Mucosa of descending colon (tissue), 3 donors: ENCODE results near the gene SDK1. TPM values are rescaled to one million over a fixed set of nuclear protein-coding genes. Genes with fewer than 3 reads are reported as not detected.

Experiments
- ATAC-seq: fragments of 200-7000 bp; cut with Tn5 transposase; one replicate; pipeline ENCODE4 v1.9.1; 2020; ENCODE audit warnings: mild to moderate bottlenecking, moderate library complexity
- DNase-seq, 3 donors: peaks; one replicate each; pipeline ENCODE4 v3.0.0-alpha.2; 2020
- H3K36me3 ChIP-seq: fragments of 200-600 bp; one replicate; pipeline ENCODE4 v1.8.0; 2021; ENCODE audit warnings: low read depth, mild to moderate bottlenecking
- H3K4me1 ChIP-seq: fragments of 200-600 bp; one replicate; pipeline ENCODE4 v1.8.0; 2021; ENCODE audit warnings: low read depth, mild to moderate bottlenecking
- H3K4me3 ChIP-seq: fragments of 200-600 bp; one replicate; pipeline ENCODE4 v1.8.0; 2021; ENCODE audit warnings: mild to moderate bottlenecking
- H3K9me3 ChIP-seq: fragments of 200-600 bp; one replicate; pipeline ENCODE4 v1.8.0; 2021; ENCODE audit warnings: mild to moderate bottlenecking
- intact Hi-C, 2 donors: fragments of 100-400 bp; cut with DNase I in 1 of 2; cut with micrococcal nuclease in 1 of 2; formaldehyde crosslinking; loops; one replicate each; pipeline versions ENCODE4 v1.11.0 to v1.11.1; 2022; cut with DNase I, micrococcal nuclease
- total RNA-seq, 3 donors: library from RNA; stranded (reverse); fragmentation: NEBNext Ultra II Directional in 2 of 3; extraction: Animal tissue kit (Norgen Biotek cat#: 25700) in 2 of 3; gene quantifications; one replicate each; pipeline versions ENCODE4 v1.2.1 to v1.2.4, GENCODE V29; 2021 to 2023
- TF ChIP-seq, protein P1 (sequence below): fragments of 200-600 bp; IDR thresholded peaks from one replicate; pipeline ENCODE4 v1.8.0; 2022; ENCODE audit warnings: antibody characterized with exemption, mild to moderate bottlenecking
- donor health status: DM: no; HTN: no; CAD: no; lungs with moderate emphysema.
- donor health status: DM: no; HTN: no; CAD: no.
- donor health status: DM: no; HTN: yes; CAD: no.

SDK1 gene
- total RNA-seq, 3 donors from 2014 or later: 2.7 to 20.2 (median 4.2) TPM

DNA sequence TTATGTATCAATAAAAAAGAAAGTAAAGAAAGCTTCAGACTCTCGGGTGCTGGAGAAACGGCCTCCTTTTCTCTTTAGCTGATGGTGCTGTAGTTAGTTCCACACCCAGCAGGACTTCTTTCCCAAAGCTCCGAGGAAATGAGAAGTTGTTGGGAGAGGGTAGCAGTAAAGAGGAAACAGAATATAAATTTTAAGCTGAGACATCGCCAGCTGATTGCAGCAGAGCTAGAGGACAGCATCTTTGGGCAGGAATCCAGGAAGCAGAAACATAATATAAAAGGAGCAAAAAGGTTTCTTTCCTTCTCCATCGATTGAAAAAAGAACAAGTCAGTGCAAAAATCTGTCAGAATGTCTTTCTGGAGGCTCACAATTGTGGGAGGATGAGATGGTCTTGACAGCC is 764.1 kb downstream of the SDK1 start:
- TF ChIP-seq, protein P1, sequence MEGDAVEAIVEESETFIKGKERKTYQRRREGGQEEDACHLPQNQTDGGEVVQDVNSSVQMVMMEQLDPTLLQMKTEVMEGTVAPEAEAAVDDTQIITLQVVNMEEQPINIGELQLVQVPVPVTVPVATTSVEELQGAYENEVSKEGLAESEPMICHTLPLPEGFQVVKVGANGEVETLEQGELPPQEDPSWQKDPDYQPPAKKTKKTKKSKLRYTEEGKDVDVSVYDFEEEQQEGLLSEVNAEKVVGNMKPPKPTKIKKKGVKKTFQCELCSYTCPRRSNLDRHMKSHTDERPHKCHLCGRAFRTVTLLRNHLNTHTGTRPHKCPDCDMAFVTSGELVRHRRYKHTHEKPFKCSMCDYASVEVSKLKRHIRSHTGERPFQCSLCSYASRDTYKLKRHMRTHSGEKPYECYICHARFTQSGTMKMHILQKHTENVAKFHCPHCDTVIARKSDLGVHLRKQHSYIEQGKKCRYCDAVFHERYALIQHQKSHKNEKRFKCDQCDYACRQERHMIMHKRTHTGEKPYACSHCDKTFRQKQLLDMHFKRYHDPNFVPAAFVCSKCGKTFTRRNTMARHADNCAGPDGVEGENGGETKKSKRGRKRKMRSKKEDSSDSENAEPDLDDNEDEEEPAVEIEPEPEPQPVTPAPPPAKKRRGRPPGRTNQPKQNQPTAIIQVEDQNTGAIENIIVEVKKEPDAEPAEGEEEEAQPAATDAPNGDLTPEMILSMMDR: no peak
- Histone ChIP-seq H3K36me3 (no peaks in the 10 kb centered on the region), H3K9me3 (no peaks in the 10 kb centered on the region), H3K4me1 (no peaks in the 10 kb centered on the region), H3K4me3 (no peak overlapping the region)
- no peak for ATAC-seq
- no peak for DNase-seq
- intact Hi-C loops: no loop called here

GRCh38 chr7:4066206-4066605 is 765.2 kb downstream of the SDK1 start:
- intact Hi-C loops: no loop called here
- TF ChIP-seq, protein P1: no peak
- Histone ChIP-seq H3K36me3 (no peaks in the 10 kb centered on the region), H3K4me3 (no peak overlapping the region), H3K4me1 (no peaks in the 10 kb centered on the region), H3K9me3 (no peaks in the 10 kb centered on the region)
- DNase-seq (no peak), ATAC-seq (no peak)

DNA sequence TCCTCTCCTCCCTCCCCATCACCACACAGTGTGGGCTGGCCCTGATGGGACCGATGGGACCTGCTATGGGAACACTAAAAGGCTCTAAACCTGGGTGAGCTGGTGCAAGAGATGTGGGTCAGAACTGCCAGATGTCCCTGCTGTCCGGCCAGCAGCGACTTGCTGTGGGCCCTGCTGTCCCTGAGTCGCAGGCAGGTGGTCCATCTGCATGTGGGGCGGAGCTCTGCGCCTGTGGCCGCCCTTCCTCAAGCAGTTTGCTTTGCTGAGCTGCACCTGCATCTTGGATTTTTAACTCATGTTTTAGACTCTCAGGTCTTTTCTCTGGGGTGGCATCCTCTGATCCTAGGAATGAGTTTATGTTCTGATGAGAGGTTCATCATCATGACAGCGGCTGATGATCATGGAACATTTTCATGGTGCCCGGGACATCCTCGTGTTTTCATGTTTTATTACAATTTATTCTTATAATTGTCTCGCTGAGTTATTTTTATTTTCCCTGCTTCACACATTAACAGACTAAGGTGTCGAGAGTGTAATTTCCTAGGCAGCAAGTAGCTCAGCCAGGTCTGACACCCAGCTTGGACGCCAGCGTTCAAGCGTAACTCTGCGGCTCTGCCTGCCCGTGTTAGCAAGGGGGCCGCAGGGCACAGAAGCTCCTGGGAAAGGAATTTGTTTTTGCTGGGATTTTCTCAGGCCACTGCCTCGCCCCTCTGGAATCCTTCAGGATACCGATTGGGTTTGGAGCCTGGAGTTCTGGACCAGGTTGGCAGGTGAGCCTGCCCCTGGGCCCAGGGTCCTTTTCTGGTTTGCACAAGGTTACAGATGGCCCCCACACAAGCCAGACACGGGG is 765.8 kb downstream of the SDK1 start:
- H3K9me3 ChIP-seq: no peaks in the 10 kb centered on the region
- intact Hi-C loops: no loop called here
- no peak overlapping the region for H3K4me3 ChIP-seq
- ATAC-seq (no peak), DNase-seq (no peak)
- H3K4me1 ChIP-seq: no peaks in the 10 kb centered on the region
- H3K36me3 ChIP-seq: no peaks in the 10 kb centered on the region
- TF ChIP-seq, protein P1: no peak

DNA sequence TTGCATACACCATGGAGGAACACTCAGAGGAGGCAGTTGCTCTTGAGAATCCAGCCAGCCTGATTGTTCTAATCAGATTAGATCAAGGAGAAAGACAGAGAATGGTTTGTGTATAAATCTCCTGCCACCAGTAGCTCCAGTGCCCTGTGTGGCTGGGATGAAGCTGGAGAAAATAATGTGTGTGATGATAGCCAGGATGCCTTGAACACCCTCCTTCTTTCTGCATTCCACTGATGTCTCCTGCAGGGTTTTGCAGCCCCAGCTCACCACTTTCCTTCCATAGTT is 766.4 kb downstream of the SDK1 start:
- H3K4me1 ChIP-seq: no peaks in the 10 kb centered on the region
- TF ChIP-seq, protein P1: no peak
- DNase-seq: no peak

GRCh38 chr7:4067874-4068273 is 766.8 kb downstream of the SDK1 start:
- no peaks in the 10 kb centered on the region for H3K4me1 ChIP-seq
- no peak for DNase-seq
- ATAC-seq: no peak
- intact Hi-C loops: no loop called here
- no peak overlapping the region for H3K4me3 ChIP-seq
- H3K36me3 ChIP-seq: no peaks in the 10 kb centered on the region
- TF ChIP-seq, protein P1: no peak
- H3K9me3 ChIP-seq: no peaks in the 10 kb centered on the region

More for the DNA sequence above, 766.4 kb downstream of the SDK1 start:
- no peak overlapping the region for H3K4me3 ChIP-seq
- ATAC-seq: no peak
- no peaks in the 10 kb centered on the region for H3K36me3 ChIP-seq
- intact Hi-C loops: no loop called here
- H3K9me3 ChIP-seq: no peaks in the 10 kb centered on the region
